Endothelial cell of umbilical vein (primary cell): Measurements from ENCODE around the gene GNAI1. TPM values are rescaled to one million over a fixed set of nuclear protein-coding genes. Genes with fewer than 3 reads are reported as not detected.

Experiments
- BruUV-seq: library from RNA; stranded (reverse); fragments of 400-500 nt; replicated peaks from 2 replicates; lab custom pipeline; 2021; lab: Mats Ljungman, UMichigan
- CTCF ChIA-PET: fragments of 300-600, 350-600 bp; sonication (Branson Sonifier 250); formaldehyde crosslinking; loops from one replicate; lab custom pipeline; 2021; ENCODE audit warnings: antibody characterized with exemption, inconsistent platforms; lab: Charles Lee
- POLR2A ChIA-PET: fragments of 300-600, 350-600 bp; sonication (Branson Sonifier 250); formaldehyde crosslinking; loops from one replicate; lab custom pipeline; 2021; ENCODE audit warnings: antibody characterized with exemption, inconsistent platforms; lab: Charles Lee
- DNase-seq: peaks from one replicate; pipeline ENCODE4 v3.0.0-alpha.2; 2011; ENCODE audit warnings: low read depth, low spot score
- FAIRE-seq: peaks from 2 replicates; lab custom pipeline; 2011; peaks lifted over from hg19 to GRCh38; lab: Jason Lieb, UNC
- H2AFZ ChIP-seq: 2 replicates; pipeline ENCODE4 v1.6.0; 2012; ENCODE audit warnings: low read depth, low read length, control low read depth, inconsistent platforms
- H3K27ac ChIP-seq: 2 replicates; pipeline ENCODE4 v1.5.1; 2011; ENCODE audit warnings: low read depth, mild to moderate bottlenecking, control low read depth, low read length, moderate library complexity; ENCODE audit not compliant: insufficient read depth
- H3K27me3 ChIP-seq, 2 experiments: 2 replicates each; pipeline versions ENCODE4 v1.6.0 to v1.6.1; 2011; ENCODE audit warnings: low read length in 2 of 2, mixed read lengths in 1 of 2; ENCODE audit not compliant: control insufficient read depth in 2 of 2, insufficient read depth in 2 of 2
- H3K36me3 ChIP-seq, 2 experiments: 2 replicates in 1 of 2; 3 replicates in 1 of 2; pipeline ENCODE4 v1.5.1; 2011; ENCODE audit warnings: low read length in 2 of 2, mild to moderate bottlenecking in 1 of 2, moderate library complexity in 1 of 2; ENCODE audit not compliant: control insufficient read depth in 2 of 2, insufficient read depth in 2 of 2; ENCODE audit errors: extremely low read depth in 1 of 2
- H3K4me1 ChIP-seq: 3 replicates; pipeline ENCODE4 v1.5.1; 2011; ENCODE audit warnings: mild to moderate bottlenecking, low read length; ENCODE audit not compliant: control insufficient read depth, insufficient read depth; ENCODE audit errors: extremely low read depth
- H3K4me2 ChIP-seq: 2 replicates; pipeline ENCODE4 v1.6.1; 2011; ENCODE audit warnings: low read length, control low read depth, mixed read lengths; ENCODE audit not compliant: insufficient read depth
- H3K4me3 ChIP-seq, 3 experiments: fragments of 200-600 bp in 1 of 3; sonication (generic), shearing (Covaris generic) in 1 of 3; replicated peaks in 1 of 3; 2 replicates each; pipeline ENCODE4 v1.5.1; 2011 to 2016; ENCODE audit warnings: control low read depth in 3 of 3, low read length in 3 of 3, mild to moderate bottlenecking in 2 of 3, inconsistent platforms in 1 of 3, low read depth in 1 of 3, moderate library complexity in 1 of 3; ENCODE audit not compliant: insufficient read depth in 1 of 3
- H3K79me2 ChIP-seq: 2 replicates; pipeline ENCODE4 v1.6.0; 2012; ENCODE audit warnings: low read length, inconsistent platforms; ENCODE audit not compliant: control insufficient read depth, insufficient read depth
- H3K9ac ChIP-seq: replicated peaks from 2 replicates; pipeline ENCODE3; 2011; ENCODE audit warnings: low read length, control low read depth; ENCODE audit not compliant: insufficient read depth; ENCODE audit errors: extremely low read depth
- H3K9me1 ChIP-seq: replicated peaks from 3 replicates; pipeline ENCODE4 v1.6.0; 2011; ENCODE audit warnings: mild to moderate bottlenecking, low read length; ENCODE audit not compliant: control insufficient read depth, insufficient read depth; ENCODE audit errors: extremely low read depth
- H3K9me3 ChIP-seq: replicated peaks from 2 replicates; pipeline ENCODE4 v1.5.1; 2012; ENCODE audit warnings: low read length, inconsistent platforms; ENCODE audit not compliant: control insufficient read depth, insufficient read depth
- H4K20me1 ChIP-seq: replicated peaks from 2 replicates; pipeline ENCODE3; 2011; ENCODE audit warnings: mild to moderate bottlenecking, low read length; ENCODE audit not compliant: control insufficient read depth, insufficient read depth; ENCODE audit errors: extremely low read depth
- CTCF ChIP-seq, 2 donors: IDR thresholded peaks; 1 replicate in 1 of 2; 2 replicates in 1 of 2; pipeline ENCODE4 v1.5.1; 2011; ENCODE audit warnings: low read length in 2 of 2, mild to moderate bottlenecking in 2 of 2, moderate library complexity in 2 of 2, control low read depth in 1 of 2, inconsistent platforms in 1 of 2, low read depth in 1 of 2; ENCODE audit not compliant: insufficient read depth in 1 of 2; ENCODE audit errors: extremely low read depth in 1 of 2
- EZH2 ChIP-seq: IDR thresholded peaks from 2 replicates; pipeline ENCODE4 v1.6.1; 2012; ENCODE audit warnings: borderline replicate concordance, low read depth, mild to moderate bottlenecking, moderate library complexity, low read length, inconsistent platforms; ENCODE audit not compliant: severe bottlenecking
- FOS ChIP-seq: IDR thresholded peaks from 2 replicates; pipeline ENCODE4 v1.6.1; 2011; ENCODE audit warnings: mild to moderate bottlenecking, low read length, moderate library complexity, borderline replicate concordance; ENCODE audit not compliant: insufficient read depth
- GATA2 ChIP-seq: IDR thresholded peaks from 2 replicates; pipeline ENCODE4 v1.7.0; 2011; ENCODE audit warnings: low read depth, mild to moderate bottlenecking, moderate library complexity, mixed read lengths, low read length; ENCODE audit not compliant: insufficient read length, insufficient read depth
- JUN ChIP-seq: IDR thresholded peaks from 2 replicates; pipeline ENCODE4 v1.6.1; 2011; ENCODE audit warnings: borderline replicate concordance, low read depth; ENCODE audit not compliant: insufficient read length, insufficient read depth
- MAX ChIP-seq: IDR thresholded peaks from 2 replicates; pipeline ENCODE4 v1.6.1; 2011; ENCODE audit not compliant: insufficient read depth, insufficient read length
- MYC ChIP-seq: IDR thresholded peaks from one replicate; pipeline ENCODE4 v1.6.1; 2011; ENCODE audit warnings: mild to moderate bottlenecking, low read depth, low read length
- POLR2A ChIP-seq: IDR thresholded peaks from 2 replicates; pipeline ENCODE4 v1.6.1; 2012; ENCODE audit warnings: low read depth, mild to moderate bottlenecking, control low read depth, low read length
- POLR2AphosphoS5 ChIP-seq: IDR thresholded peaks from 2 replicates; pipeline ENCODE4 v1.6.1; 2012; ENCODE audit warnings: low read depth, mild to moderate bottlenecking, control low read depth, low read length, moderate library complexity; ENCODE audit not compliant: insufficient read depth
- dilution Hi-C: fragments of 300-500 bp; cut with MboI; formaldehyde crosslinking; loops from one replicate; pipeline ENCODE4 v1.15.0; 2019; ENCODE audit warnings: low sequenced_read_pairs; ENCODE audit not compliant: extremely low pct_ligation_motif_present
- intact Hi-C: fragments of 100-400 bp; cut with micrococcal nuclease; formaldehyde crosslinking; loops from one replicate; pipeline ENCODE4 v1.10.0; 2022
- polyA plus RNA-seq, 4 experiments: library from polyadenylated mRNA; depleted of rRNA in 3 of 4; stranded (reverse) in 3 of 4; unstranded in 1 of 4; fragments of >200 nt; gene quantifications; 2 replicates each; pipeline versions ENCODE4 v1.2.1 to v1.2.3, GENCODE V29; 2011 to 2012; ENCODE audit warnings: missing spikeins in 1 of 4
- total RNA-seq: library from RNA; stranded (reverse); gene quantifications from 2 replicates; pipeline ENCODE4 v1.2.3, GENCODE V29; 2021

GNAI1 gene
- total and polyA plus RNA-seq, 2 donors (not counting 3 experiments of a cell fraction or from before 2014, with no cell fraction given), result 7.5 to 15.0 TPM

DNA sequence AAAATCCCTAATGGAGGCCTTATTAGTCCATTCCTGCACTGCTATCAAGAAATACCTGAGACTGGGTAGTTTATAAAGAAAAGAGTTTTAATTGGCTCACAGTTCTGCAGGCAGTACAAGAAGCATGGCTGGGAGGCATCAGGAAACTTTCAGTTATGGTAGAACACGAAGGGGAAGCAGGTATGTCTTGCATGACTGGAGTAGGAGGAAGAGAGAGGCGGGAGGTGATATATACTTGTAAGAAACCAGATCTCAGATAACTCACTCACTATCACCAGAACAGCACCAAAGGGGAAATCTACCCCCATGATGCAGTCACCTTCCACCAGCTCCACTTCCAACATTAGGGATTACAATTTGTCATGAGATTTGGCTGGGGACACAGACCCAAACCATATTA, 35.8 kb downstream of the GNAI1 start:
- H3K4me3 ChIP-seq, result no peak overlapping the region
- no peak for TF ChIP-seq POLR2AphosphoS5
- TF ChIP-seq CTCF (IDR thresholded peaks at IDR 0.05; ENCODE audit: extremely low read depth in 1 of 2, insufficient read depth in 1 of 2, low read depth in 1 of 2, low read length in 2 of 2), result no peak
- no peak for TF ChIP-seq MAX
- TF ChIP-seq FOS, result no peak
- TF ChIP-seq POLR2A, result no peak
- TF ChIP-seq JUN, result no peak
- no peak for TF ChIP-seq EZH2
- no peak for TF ChIP-seq GATA2
- TF ChIP-seq MYC, result no peak
- no peaks in the 10 kb centered on the region for H3K27me3 ChIP-seq
- DNase-seq (no peak), FAIRE-seq (no peak)
- ChIA-PET CTCF (no interaction called here), POLR2A (no interaction called here)
- no peaks in the 10 kb centered on the region for H3K9me3 ChIP-seq
- no peaks in the 10 kb centered on the region for H3K36me3 ChIP-seq
- H3K27ac ChIP-seq, result no peak overlapping the region
- no peaks in the 10 kb centered on the region for H4K20me1 ChIP-seq
- H3K9me1 ChIP-seq, result no peaks in the 10 kb centered on the region
- intact Hi-C loops (no loop called here), dilution Hi-C loops (no loop called here)
- no TSS peak for BruUV-seq
- H3K79me2 ChIP-seq, result peaks cover 7% of the 10 kb centered on the region
- no peaks in the 10 kb centered on the region for H3K4me1 ChIP-seq
- H2AFZ ChIP-seq, result no peak overlapping the region
- H3K4me2 ChIP-seq, result no peak overlapping the region
- H3K9ac ChIP-seq, result no peak overlapping the region
